ENCODE data around the gene CLDN9.

DNA sequence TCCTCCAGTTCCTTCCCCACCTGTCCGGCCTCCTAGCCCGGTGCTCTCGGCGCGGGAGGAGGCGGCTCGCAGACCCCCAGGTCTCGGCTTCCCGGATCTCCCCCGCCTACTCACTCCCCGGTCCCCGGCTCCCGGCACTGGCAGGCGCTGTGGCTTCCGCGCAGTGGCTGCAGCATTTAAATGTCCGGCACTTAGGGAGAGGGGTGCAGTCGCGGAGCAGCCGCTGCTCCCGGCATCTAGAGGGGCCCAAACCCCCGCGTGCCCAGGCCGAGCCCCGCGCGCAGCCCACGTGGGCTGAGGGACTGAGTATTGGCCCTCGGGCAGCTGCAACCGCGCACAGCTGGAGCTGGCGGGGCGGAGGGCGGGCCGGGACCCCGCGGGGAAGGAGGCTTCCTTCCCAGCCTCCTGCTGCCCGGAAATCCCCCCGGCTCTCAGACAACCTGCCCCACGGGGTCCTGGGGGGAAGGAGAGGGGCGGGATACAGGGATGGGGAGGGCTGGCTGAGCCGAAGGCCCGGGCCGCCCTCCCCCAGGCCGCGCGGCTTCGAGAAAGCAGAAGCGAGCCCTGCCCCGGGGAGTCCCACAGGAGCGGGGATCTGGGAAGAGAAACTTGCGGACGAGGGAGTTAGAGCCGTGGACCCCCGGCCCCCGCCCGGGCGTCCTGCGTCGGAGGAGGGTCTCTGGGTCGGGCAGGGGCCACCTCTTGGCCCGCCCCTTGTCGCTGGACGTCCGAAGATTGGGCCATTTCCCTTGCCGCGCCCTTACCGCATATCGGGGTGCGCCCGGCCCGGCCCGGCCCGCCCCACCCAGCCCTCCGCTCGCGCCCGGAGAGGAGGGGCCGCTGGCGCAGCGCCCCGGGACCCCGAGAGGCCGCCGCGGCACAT lies 33.3 kb downstream of the CLDN9 start, which contains the start of gene MMP25:
- TF ChIP-seq, protein P1, sequence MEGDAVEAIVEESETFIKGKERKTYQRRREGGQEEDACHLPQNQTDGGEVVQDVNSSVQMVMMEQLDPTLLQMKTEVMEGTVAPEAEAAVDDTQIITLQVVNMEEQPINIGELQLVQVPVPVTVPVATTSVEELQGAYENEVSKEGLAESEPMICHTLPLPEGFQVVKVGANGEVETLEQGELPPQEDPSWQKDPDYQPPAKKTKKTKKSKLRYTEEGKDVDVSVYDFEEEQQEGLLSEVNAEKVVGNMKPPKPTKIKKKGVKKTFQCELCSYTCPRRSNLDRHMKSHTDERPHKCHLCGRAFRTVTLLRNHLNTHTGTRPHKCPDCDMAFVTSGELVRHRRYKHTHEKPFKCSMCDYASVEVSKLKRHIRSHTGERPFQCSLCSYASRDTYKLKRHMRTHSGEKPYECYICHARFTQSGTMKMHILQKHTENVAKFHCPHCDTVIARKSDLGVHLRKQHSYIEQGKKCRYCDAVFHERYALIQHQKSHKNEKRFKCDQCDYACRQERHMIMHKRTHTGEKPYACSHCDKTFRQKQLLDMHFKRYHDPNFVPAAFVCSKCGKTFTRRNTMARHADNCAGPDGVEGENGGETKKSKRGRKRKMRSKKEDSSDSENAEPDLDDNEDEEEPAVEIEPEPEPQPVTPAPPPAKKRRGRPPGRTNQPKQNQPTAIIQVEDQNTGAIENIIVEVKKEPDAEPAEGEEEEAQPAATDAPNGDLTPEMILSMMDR (IDR thresholded peaks at IDR 0.05) = no peak
- TF ChIP-seq, protein P2, sequence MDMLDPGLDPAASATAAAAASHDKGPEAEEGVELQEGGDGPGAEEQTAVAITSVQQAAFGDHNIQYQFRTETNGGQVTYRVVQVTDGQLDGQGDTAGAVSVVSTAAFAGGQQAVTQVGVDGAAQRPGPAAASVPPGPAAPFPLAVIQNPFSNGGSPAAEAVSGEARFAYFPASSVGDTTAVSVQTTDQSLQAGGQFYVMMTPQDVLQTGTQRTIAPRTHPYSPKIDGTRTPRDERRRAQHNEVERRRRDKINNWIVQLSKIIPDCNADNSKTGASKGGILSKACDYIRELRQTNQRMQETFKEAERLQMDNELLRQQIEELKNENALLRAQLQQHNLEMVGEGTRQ (IDR thresholded peaks at IDR 0.05) = 0 out of 2 replicates have a peak, but pooled peaks have one; percentile 9
- TF ChIP-seq ZSCAN20 (CRISPR knock-in tag; IDR thresholded peaks at IDR 0.05) (no peak), POLR2A (IDR thresholded peaks at IDR 0.05; ENCODE audit: low read length) (0 out of 2 replicates have a peak, but pooled peaks have one; percentile 5), NR3C1 (IDR thresholded peaks at IDR 0.05) (no peak), EP300 (IDR thresholded peaks at IDR 0.05) (no peak), HDAC2 (IDR thresholded peaks at IDR 0.05) (no peak), RCOR1 (IDR thresholded peaks at IDR 0.05; ENCODE audit: low read depth, low read length) (no peak), PHF8 (IDR thresholded peaks at IDR 0.05; ENCODE audit: borderline replicate concordance, low read depth) (no peak), SREBF2 (IDR thresholded peaks at IDR 0.05) (no peak), MAFK (IDR thresholded peaks at IDR 0.05; ENCODE audit: partially characterized antibody) (no peak), CBX2 (IDR thresholded peaks at IDR 0.05; ENCODE audit: borderline replicate concordance, low read depth) (no peak)
- TF ChIP-seq, protein P3, sequence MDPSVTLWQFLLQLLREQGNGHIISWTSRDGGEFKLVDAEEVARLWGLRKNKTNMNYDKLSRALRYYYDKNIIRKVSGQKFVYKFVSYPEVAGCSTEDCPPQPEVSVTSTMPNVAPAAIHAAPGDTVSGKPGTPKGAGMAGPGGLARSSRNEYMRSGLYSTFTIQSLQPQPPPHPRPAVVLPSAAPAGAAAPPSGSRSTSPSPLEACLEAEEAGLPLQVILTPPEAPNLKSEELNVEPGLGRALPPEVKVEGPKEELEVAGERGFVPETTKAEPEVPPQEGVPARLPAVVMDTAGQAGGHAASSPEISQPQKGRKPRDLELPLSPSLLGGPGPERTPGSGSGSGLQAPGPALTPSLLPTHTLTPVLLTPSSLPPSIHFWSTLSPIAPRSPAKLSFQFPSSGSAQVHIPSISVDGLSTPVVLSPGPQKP (IDR thresholded peaks at IDR 0.05; ENCODE audit: low read depth, low read length) = no peak

Data from A549 (cell line).